ENCODE results near the gene GATA5. TPM values are rescaled to one million over a fixed set of nuclear protein-coding genes. Genes with fewer than 3 reads are reported as not detected.

Gene GATA5
- total RNA-seq, 4 donors from 2014 or later: 0.23 to 2.1 (median 1.2) TPM

DNA sequence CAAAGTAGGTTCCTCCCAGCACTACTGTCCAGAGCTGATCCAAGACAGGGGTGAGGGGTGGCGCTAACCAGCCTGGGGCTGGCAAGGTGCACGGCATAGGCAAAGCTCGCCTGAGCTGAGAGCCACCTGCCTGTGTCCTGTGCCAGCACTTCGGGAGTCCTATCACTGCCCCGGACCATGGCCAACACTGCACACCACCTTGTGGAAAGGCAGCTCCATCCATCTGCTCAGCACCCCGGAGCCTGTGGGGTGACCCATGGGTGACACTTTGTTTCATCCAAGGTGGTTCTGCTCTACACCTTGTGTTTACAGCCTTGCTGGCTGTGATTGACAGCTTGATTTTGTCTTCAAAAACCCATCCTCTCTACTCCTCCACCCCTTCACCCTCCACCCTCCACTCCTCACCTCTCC is 32.9 kb upstream of the GATA5 start:
- Histone ChIP-seq H3K9me3 (no peaks in the 10 kb centered on the region), H3K27ac (no peak overlapping the region), H3K4me1 (no peaks in the 10 kb centered on the region), H3K27me3 (peaks cover 28% of the 10 kb centered on the region), H3K4me3 (no peak overlapping the region), H3K36me3 (no peaks in the 10 kb centered on the region)
- DNase-seq (ENCODE audit: low spot score in 2 of 2): no peak
- TF ChIP-seq POLR2AphosphoS5 (IDR thresholded peaks at IDR 0.05): no peak
- TF ChIP-seq EP300 (IDR thresholded peaks at IDR 0.05): no peak
- TF ChIP-seq, protein P1, sequence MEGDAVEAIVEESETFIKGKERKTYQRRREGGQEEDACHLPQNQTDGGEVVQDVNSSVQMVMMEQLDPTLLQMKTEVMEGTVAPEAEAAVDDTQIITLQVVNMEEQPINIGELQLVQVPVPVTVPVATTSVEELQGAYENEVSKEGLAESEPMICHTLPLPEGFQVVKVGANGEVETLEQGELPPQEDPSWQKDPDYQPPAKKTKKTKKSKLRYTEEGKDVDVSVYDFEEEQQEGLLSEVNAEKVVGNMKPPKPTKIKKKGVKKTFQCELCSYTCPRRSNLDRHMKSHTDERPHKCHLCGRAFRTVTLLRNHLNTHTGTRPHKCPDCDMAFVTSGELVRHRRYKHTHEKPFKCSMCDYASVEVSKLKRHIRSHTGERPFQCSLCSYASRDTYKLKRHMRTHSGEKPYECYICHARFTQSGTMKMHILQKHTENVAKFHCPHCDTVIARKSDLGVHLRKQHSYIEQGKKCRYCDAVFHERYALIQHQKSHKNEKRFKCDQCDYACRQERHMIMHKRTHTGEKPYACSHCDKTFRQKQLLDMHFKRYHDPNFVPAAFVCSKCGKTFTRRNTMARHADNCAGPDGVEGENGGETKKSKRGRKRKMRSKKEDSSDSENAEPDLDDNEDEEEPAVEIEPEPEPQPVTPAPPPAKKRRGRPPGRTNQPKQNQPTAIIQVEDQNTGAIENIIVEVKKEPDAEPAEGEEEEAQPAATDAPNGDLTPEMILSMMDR (IDR thresholded peaks at IDR 0.05): no peak
- no peak for TF ChIP-seq POLR2A (IDR thresholded peaks at IDR 0.05)
- WGBS: 62% methylated on average over 6 of the region's 6 CpGs

DNA sequence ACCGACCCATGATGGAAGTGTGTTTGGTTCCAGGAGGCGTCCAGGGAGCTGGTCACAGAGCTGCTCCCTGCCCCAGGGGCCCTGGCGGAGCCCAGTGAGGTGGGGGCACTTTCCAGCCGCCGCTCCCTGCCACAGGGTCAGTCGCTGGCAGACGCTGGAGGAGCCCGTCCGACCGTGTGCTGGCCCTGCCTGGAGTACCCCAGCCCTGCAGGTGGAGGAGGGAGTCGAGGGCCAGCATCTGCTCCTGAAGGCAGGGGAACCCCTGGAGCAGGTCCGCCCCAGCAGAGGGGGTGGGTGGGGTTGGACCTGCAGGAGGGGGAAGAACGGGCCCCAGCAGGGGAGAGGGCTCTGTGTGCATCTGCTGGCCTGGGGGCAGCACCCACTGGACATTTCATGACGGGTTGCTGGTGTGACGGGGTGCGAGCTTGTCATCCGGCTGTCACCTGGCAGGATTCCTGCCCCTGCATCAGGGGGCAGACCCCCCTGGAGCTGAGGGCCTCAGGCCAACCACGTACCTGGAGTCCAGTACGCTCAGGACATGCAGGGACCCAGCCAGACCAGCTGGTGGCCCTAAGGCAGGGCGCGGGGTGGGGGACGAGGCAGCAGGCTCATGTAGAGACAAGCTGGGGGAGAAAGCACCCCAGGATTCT is 32.3 kb upstream of the GATA5 start:
- Histone ChIP-seq H3K27me3 (peaks cover 22% of the 10 kb centered on the region), H3K9me3 (no peaks in the 10 kb centered on the region), H3K27ac (no peak overlapping the region), H3K4me1 (no peaks in the 10 kb centered on the region), H3K4me3 (no peak overlapping the region), H3K36me3 (no peaks in the 10 kb centered on the region)
- TF ChIP-seq, protein P1 (IDR thresholded peaks at IDR 0.05): no peak
- TF ChIP-seq POLR2A (IDR thresholded peaks at IDR 0.05) (no peak), EP300 (IDR thresholded peaks at IDR 0.05) (no peak), POLR2AphosphoS5 (IDR thresholded peaks at IDR 0.05) (no peak)
- no peak for DNase-seq (ENCODE audit: low spot score in 2 of 2)
- WGBS: 72% methylated on average over 8 of the region's 22 CpGs

- Histone ChIP-seq H3K36me3 (no peaks in the 10 kb centered on the region), H3K4me3 (no peak overlapping the region), H3K27me3 (peaks cover 14% of the 10 kb centered on the region), H3K9me3 (no peaks in the 10 kb centered on the region), H3K27ac (no peak overlapping the region), H3K4me1 (peaks cover 1% of the 10 kb centered on the region)
- TF ChIP-seq POLR2AphosphoS5 (IDR thresholded peaks at IDR 0.05) (no peak), EP300 (IDR thresholded peaks at IDR 0.05) (no peak), POLR2A (IDR thresholded peaks at IDR 0.05) (no peak)
- TF ChIP-seq, protein P1 (IDR thresholded peaks at IDR 0.05): no peak
- DNase-seq (ENCODE audit: low spot score in 2 of 2): no peak
- 43% methylated on average over 5 of the region's 7 CpGs for WGBS
Observed at GRCh38 chr20:62507323-62507722, 31.5 kb upstream of the GATA5 start.

DNA sequence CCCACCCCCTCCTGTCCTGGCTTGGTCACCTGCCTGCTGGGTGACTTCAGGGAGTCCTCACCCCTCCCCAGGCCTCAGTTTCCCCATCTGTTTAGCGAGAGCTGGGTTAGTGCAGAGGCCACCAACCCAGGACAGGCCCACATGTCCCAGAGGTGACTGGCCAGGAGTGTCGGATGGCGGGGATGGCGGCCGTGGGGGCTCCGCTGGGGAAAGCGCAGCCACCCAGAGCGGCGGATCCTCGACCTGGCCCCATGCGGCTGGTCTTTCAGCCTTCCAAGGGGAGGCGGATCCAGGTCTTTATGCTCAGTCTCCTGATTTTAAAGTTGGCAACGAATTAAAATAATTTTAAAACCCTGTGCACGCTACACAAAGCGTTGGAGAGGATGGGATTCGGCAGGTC is 31.0 kb upstream of the GATA5 start:
- WGBS: 92% methylated on average over 15 of the region's 16 CpGs
- peaks cover 6% of the 10 kb centered on the region for H3K4me1 ChIP-seq
- H3K27ac ChIP-seq: no peak overlapping the region
- H3K27me3 ChIP-seq: peaks cover 9% of the 10 kb centered on the region
- H3K9me3 ChIP-seq: no peaks in the 10 kb centered on the region
- TF ChIP-seq POLR2AphosphoS5 (IDR thresholded peaks at IDR 0.05) (no peak), EP300 (IDR thresholded peaks at IDR 0.05) (no peak), POLR2A (IDR thresholded peaks at IDR 0.05) (no peak)
- TF ChIP-seq, protein P1 (IDR thresholded peaks at IDR 0.05): no peak
- no peaks in the 10 kb centered on the region for H3K36me3 ChIP-seq
- H3K4me3 ChIP-seq: no peak overlapping the region
- no peak for DNase-seq (ENCODE audit: low spot score in 2 of 2)

- Histone ChIP-seq H3K36me3 (no peaks in the 10 kb centered on the region), H3K9me3 (no peaks in the 10 kb centered on the region), H3K4me1 (peaks cover 10% of the 10 kb centered on the region), H3K27me3 (peaks cover 3% of the 10 kb centered on the region), H3K4me3 (no peak overlapping the region), H3K27ac (no peak overlapping the region)
- TF ChIP-seq POLR2AphosphoS5 (IDR thresholded peaks at IDR 0.05): no peak
- no peak for TF ChIP-seq POLR2A (IDR thresholded peaks at IDR 0.05)
- TF ChIP-seq EP300 (IDR thresholded peaks at IDR 0.05): no peak
- TF ChIP-seq, protein P1 (IDR thresholded peaks at IDR 0.05): no peak
- WGBS: 87% methylated on average over 8 of the region's 9 CpGs
- DNase-seq (ENCODE audit: low spot score in 2 of 2): no peak
Observed at GRCh38 chr20:62506087-62506486, 30.3 kb upstream of the GATA5 start.

Measured in suprapubic skin (tissue), 4 donors.